CD4-positive, alpha-beta T cell treated with Interferon gamma for 1 hour (primary cell): ENCODE results near the gene RFTN1.

Experiments used
- DNase-seq: peaks from one replicate; pipeline ENCODE4 v3.0.0-alpha.2; 2020

The RFTN1 gene

DNA sequence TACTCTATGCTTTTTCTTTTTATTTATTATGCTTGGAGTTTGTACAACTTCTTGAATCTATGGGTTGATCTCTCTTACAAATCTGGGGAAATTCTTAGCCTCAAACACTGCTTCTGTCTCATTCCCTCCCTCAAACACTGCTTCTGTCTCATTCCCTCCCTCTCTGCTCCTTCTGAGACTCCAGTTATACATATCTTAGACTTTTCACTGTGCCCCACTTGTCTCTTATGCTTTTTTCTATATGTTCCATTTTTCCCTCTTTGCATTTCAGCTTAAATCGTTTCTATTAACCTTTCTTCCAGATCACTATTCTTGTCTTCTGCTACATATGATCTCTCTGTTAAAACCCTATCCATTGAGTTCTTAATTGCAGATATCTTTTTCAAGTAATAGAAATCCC is 50.4 kb downstream of the RFTN1 start:
- no peak for DNase-seq

DNA sequence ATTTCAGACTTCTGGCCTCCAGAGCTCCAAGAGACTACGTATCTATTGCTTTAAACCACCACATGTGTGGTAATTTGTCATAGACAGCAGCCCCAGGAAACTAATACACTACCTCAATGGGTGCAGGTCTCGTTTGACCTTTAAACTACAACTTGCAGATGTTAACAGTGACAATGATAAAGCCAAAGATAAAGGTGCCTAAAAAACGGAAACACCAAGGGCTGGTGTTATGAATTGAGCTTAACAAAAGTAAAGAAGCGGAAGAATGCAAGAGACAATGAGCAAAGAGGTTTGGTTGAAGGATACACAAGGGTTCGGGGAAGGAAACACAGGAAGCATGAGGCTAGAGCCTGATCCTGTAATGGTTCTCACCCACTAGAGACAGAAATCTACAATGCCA is 50.8 kb downstream of the RFTN1 start:
- DNase-seq: no peak

- DNase-seq: no peak
Observed at GRCh38 chr3:16461463-16462245, 51.8 kb downstream of the RFTN1 start.

GRCh38 chr3:16460886-16461285 is 52.6 kb downstream of the RFTN1 start:
- DNase-seq: no peak

DNA sequence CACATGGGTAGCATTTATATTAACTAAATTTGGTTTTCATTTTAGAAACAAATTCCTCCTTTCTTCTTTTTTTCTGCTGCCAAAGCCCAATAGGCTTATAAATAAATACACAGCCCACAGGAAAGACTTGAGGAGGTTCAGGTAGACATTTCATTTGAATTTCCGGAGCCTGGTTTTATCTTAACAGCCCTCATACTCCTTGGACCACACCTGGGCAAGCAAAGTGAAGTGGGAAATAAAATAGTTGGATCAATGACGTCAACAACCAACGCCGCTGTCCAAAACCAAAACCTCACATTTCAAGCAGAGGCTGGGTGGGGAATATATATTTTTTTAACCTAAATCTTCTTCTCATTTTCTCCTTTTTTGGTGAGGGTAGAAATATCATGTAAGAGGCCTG is 53.2 kb downstream of the RFTN1 start:
- no peak for DNase-seq

GRCh38 chr3:16456784-16457415 is 56.6 kb downstream of the RFTN1 start:
- DNase-seq: no peak

GRCh38 chr3:16455966-16456365 is 57.5 kb downstream of the RFTN1 start:
- DNase-seq: no peak

GRCh38 chr3:16455001-16455400 is 58.5 kb downstream of the RFTN1 start:
- DNase-seq: no peak

DNA sequence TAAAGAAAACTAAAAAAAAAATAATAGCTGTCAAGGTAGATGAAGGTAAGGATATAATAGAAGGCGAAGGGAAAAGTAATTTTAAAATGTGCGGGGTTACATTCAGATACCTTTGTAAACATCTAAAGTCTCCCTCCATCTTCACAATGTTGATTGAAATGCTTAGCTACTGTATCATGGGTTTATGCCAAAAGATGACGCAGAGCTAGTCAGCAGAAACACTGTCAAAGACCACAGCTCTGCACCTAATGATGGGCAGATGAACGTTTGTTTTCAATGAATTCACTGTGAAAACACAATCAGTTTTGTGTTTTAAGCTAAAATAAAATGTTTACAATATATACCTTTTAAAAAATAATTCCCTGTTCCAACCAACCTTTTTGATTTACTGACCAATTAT is 61.2 kb downstream of the RFTN1 start:
- DNase-seq: no peak

DNA sequence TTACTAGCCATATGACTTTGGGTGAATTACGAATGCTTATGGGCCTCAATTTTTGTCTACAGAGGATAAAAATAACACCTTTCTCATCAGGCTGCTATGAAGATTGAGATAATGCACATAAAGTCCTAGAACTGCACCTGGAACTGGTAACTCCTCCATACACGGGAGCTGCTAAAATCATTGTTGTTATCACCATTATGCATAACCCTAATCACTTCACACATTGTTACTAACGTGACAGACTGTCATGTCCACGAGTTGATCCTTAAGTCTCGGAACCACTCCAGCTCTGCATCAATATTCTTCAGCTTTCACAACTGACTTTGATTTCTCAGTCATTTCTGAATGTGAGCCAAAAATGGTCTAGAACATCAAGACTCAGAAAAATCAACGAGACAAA is 64.1 kb downstream of the RFTN1 start:
- no peak for DNase-seq

GRCh38 chr3:16448639-16449070 is 64.8 kb downstream of the RFTN1 start:
- no peak for DNase-seq

DNA sequence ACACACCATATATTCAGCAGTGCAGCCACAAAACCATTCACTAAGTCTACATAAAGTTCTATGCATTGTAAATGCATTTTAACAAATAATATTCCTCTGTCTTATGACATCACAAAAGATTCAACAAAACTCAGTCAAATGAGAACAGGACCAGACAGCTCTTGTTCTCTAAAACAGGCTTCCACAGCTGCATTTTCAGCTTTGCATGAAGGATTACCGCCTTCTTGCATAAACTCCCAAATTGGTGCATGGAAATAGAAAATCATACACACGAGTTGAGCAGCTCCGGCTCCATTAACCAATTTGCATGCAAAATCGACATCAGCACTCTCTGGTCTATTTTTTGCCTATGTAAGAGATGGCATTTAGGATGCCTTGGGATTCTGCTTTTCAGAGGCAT is 66.4 kb downstream of the RFTN1 start:
- DNase-seq: no peak

- no peak for DNase-seq
Observed at GRCh38 chr3:16444344-16444743, 69.2 kb downstream of the RFTN1 start.

GRCh38 chr3:16442730-16443129 is 70.8 kb downstream of the RFTN1 start:
- no peak for DNase-seq

- no peak for DNase-seq
Observed at GRCh38 chr3:16441371-16441875, 72.1 kb downstream of the RFTN1 start.

DNA sequence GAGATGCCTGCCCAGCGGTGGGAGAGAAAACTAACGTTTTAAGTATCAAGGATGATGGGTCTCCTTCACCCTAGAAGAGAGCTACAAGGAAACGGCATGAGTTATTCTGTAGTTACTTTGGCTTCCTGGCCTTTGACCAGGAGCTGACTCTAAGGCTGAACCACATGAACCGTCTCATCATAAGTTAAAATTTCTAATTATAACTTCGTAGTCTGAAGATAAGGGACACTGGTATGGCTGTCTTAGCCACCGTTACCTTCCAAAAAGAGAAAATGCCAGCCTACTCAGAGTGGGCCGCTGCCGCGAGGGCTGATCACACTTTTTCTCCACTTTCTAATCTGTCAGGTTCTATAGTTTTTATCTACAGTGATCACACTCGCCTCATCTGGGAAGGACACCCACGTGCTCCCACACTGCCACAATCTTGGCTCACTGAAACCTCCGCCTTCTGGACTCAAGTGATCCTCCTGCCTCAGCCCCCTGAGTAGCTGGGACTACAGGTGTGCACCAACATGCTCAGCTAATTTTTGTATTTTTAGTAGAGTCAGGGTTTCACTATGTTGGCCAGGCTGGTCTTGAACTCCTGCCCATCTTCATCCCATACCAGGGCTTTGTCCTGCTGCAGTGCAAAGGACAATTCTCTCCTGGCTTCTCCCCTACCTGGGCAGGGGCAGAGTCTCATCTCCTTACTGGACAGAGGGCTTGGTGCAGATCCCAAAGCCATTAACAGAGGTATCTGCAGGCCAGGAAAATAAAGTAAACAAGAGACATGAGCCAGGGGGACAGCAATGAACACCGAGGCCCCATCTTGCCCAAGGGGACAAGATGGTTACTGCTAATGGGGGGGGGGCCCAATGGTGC is 73.4 kb downstream of the RFTN1 start:
- DNase-seq: no peak

DNA sequence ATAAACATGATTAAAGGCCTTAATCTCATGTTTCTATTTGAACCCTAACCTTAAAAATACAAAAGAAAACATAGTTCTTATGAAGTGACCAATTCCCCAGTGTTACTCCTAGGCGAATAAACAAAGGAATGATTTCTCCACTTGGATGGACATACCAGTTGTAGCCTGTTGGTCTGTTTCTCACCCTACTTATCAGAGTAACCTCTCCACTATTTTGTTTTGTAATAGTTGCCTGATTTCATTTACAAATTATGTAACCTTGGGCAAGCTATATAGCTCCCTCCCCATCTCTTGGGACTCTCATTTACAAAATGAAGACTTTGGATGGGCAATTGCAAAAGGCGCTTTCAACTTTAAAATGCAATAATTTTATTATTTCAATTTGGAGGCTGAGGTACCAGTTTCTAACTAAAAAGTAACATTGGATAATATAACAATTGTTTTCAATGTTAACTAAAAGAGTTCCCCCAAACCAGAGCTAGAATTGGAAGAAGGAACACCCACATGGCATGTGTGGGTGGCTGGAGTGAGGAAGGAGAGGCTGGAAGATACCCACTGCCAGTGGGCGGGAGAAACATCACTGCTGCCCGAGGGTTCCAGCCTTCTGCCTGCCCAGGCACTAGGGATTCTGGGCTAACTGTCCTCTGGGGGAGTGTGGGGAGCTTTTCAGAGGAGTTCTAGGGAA is 74.2 kb downstream of the RFTN1 start:
- no peak for DNase-seq

DNA sequence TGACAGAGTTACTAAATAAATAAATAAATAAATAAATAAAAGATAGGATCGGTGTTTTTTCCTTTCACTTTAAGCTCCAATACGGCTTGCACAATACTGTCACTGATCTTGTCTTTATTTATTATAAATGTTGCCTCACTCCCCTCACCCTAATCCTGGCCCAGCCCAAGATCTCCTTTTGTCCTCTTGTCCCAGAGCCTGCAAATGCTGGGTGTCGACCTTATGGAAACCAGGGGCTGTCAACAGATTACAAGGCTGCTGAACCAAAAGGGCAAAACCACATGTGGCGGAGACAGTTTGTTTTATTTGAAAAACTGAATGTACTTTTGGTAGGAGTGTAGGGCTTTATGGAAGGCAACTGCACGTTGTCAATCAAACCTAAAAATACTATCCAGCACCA is 75.9 kb downstream of the RFTN1 start:
- no peak for DNase-seq

DNA sequence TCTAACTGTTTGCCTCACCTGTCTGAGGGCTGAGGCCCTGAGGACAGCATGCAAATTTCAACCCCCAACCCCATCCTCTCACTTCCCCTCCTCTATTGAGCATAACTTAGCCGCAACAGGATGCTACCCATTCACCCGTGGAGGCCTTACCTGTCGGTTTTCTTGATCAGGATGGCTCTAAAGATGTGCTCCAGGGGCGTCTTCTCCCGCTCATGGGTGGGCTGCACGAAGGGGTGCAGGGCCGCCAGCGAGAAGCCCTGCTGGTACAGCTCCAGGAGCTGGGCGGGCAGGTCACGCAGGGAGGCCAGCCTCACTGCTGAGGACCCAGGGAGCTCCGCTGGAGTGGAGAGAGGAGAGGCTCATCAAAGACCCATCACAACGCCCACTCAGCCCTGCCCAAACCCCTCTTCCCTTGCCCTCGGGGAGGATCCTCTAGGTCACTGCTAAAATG is 79.8 kb downstream of the RFTN1 start:
- peak; percentile 28 for DNase-seq

DNA sequence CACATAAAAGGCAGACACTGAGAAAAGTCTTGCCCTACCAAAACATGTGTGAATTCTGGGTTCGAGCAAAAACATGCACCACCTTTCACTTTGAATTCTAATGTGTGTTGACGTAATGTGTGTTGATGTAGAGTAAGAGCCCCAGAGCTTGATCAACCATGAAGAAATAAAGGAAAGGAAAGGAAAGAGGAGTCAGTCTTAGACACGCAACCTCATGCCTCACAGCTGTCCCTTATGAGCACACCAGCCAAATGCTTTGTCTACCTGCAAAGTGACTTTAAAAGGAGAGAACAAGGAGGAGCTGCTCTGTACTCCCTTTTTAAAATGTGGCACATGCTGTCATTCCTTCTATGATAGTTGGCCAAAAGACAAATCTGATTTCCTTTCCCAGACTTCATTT is 80.8 kb downstream of the RFTN1 start:
- no peak for DNase-seq

- DNase-seq: peak; percentile 33
Observed at GRCh38 chr3:16430717-16431630, 82.5 kb downstream of the RFTN1 start.

DNA sequence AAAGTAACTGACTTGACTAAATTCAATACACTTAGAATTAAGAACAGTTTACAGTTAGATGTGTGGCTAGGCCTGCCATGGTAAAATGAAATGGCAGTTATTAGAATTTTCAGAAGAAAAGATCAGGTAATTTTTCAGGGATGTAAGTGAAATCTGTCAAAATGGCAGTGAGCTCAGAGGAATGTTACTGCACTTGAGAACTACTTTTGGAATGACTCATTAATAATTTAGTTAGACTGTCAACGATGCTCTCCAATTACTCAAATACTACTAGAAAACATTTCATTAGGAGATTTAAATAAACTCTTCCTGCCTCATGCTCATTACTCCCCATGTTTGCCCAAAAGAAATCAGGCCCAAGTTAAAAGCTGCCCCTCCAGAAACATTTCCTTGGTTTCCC is 84.4 kb downstream of the RFTN1 start:
- no peak for DNase-seq
